Upper lobe of right lung (tissue), 1 donor: Measurements from ENCODE around the gene ANKLE1. TPM values are rescaled to one million over a fixed set of nuclear protein-coding genes. Genes with fewer than 3 reads are reported as not detected.

Source experiments
- ATAC-seq: fragments of 200-7000 bp; cut with Tn5 transposase; one replicate; pipeline ENCODE4 v1.9.1; 2020; ENCODE audit warnings: mild to moderate bottlenecking, moderate library complexity
- DNase-seq: peaks from one replicate; pipeline ENCODE4 v3.0.0-alpha.2; 2020
- H3K27ac ChIP-seq: fragments of 200-600 bp; one replicate; pipeline ENCODE4 v1.8.0; 2022
- H3K27me3 ChIP-seq: fragments of 200-600 bp; one replicate; pipeline ENCODE4 v1.8.0; 2022; ENCODE audit warnings: mild to moderate bottlenecking
- H3K36me3 ChIP-seq: fragments of 200-600 bp; one replicate; pipeline ENCODE4 v1.8.0; 2022
- H3K4me1 ChIP-seq: fragments of 200-600 bp; one replicate; pipeline ENCODE4 v1.8.0; 2022
- H3K4me3 ChIP-seq: fragments of 200-600 bp; one replicate; pipeline ENCODE4 v1.8.0; 2022; ENCODE audit warnings: mild to moderate bottlenecking
- H3K9me3 ChIP-seq: fragments of 200-600 bp; one replicate; pipeline ENCODE4 v1.8.0; 2022
- CTCF ChIP-seq: fragments of 200-600 bp; IDR thresholded peaks from one replicate; pipeline ENCODE4 v1.8.0; 2022; ENCODE audit warnings: antibody characterized with exemption
- intact Hi-C: fragments of 100-400 bp; cut with DNase I; formaldehyde crosslinking; loops from one replicate; pipeline ENCODE4 v1.11.0; 2022
- total RNA-seq: library from RNA; stranded (reverse); fragmentation: NEBNext Ultra II Directional; extraction: Animal tissue kit (Norgen Biotek cat#: 25700); gene quantifications from one replicate; pipeline ENCODE4 v1.2.1, GENCODE V29; 2021
- donor health status: DM: no; HTN: yes; CAD: no; lungs with severe emphysema.

ANKLE1 gene
- total RNA-seq, 1 donor from 2014 or later, result 0.64 TPM

GRCh38 chr19:17319473-17320238, 38.0 kb downstream of the ANKLE1 start:
- H3K9me3 ChIP-seq, result no peaks in the 10 kb centered on the region
- H3K4me1 ChIP-seq, result no peaks in the 10 kb centered on the region
- H3K27me3 ChIP-seq, result no peaks in the 10 kb centered on the region
- ATAC-seq, result no peak
- H3K36me3 ChIP-seq, result peaks cover 51% of the 10 kb centered on the region
- no peak for TF ChIP-seq CTCF
- no peak overlapping the region for H3K4me3 ChIP-seq
- intact Hi-C loops, result no loop called here
- DNase-seq, result no peak
- H3K27ac ChIP-seq, result no peak overlapping the region

- no peak overlapping the region for H3K27ac ChIP-seq
- no peaks in the 10 kb centered on the region for H3K9me3 ChIP-seq
- no peaks in the 10 kb centered on the region for H3K27me3 ChIP-seq
- H3K36me3 ChIP-seq, result peaks cover 46% of the 10 kb centered on the region
- DNase-seq (no peak), ATAC-seq (no peak)
- no peaks in the 10 kb centered on the region for H3K4me1 ChIP-seq
- intact Hi-C loops, result no loop called here
- TF ChIP-seq CTCF, result no peak
- no peak overlapping the region for H3K4me3 ChIP-seq
These were observed 38.7 kb downstream of the ANKLE1 start for GRCh38 chr19:17320435-17320834.

GRCh38 chr19:17321655-17322489, 40.2 kb downstream of the ANKLE1 start:
- no peak for ATAC-seq
- intact Hi-C loops, result no loop called here
- no peaks in the 10 kb centered on the region for H3K4me1 ChIP-seq
- H3K27ac ChIP-seq, result no peak overlapping the region
- no peaks in the 10 kb centered on the region for H3K27me3 ChIP-seq
- no peak overlapping the region for H3K4me3 ChIP-seq
- no peak for TF ChIP-seq CTCF
- H3K9me3 ChIP-seq, result no peaks in the 10 kb centered on the region
- no peak for DNase-seq
- H3K36me3 ChIP-seq, result peaks cover 32% of the 10 kb centered on the region

GRCh38 chr19:17322854-17323253, 41.2 kb downstream of the ANKLE1 start:
- ATAC-seq (no peak), DNase-seq (no peak)
- H3K27me3 ChIP-seq, result no peaks in the 10 kb centered on the region
- peaks cover 30% of the 10 kb centered on the region for H3K36me3 ChIP-seq
- intact Hi-C loops, result no loop called here
- no peak overlapping the region for H3K27ac ChIP-seq
- no peak overlapping the region for H3K4me3 ChIP-seq
- H3K4me1 ChIP-seq, result no peaks in the 10 kb centered on the region
- TF ChIP-seq CTCF, result no peak
- H3K9me3 ChIP-seq, result no peaks in the 10 kb centered on the region

GRCh38 chr19:17323300-17323963, 41.7 kb downstream of the ANKLE1 start:
- ATAC-seq (no peak), DNase-seq (no peak)
- no peaks in the 10 kb centered on the region for H3K9me3 ChIP-seq
- H3K27ac ChIP-seq, result no peak overlapping the region
- H3K36me3 ChIP-seq, result peaks cover 30% of the 10 kb centered on the region
- no peak overlapping the region for H3K4me3 ChIP-seq
- no peaks in the 10 kb centered on the region for H3K4me1 ChIP-seq
- no peaks in the 10 kb centered on the region for H3K27me3 ChIP-seq
- no peak for TF ChIP-seq CTCF
- intact Hi-C loops, result no loop called here
